ENCODE data around the gene VMO1. TPM values are rescaled to one million over a fixed set of nuclear protein-coding genes. Genes with fewer than 3 reads are reported as not detected.

The VMO1 gene
- total RNA-seq, 1 experiment from 2014 or later: not detected

GRCh38 chr17:4806777-4807604 lies 20.8 kb upstream of the VMO1 start, which contains the start of gene PLD2:
Gene PLD2 (plus strand): TSS chr17:4807152. CDS start chr17:4807773, 621 bp downstream.
- in situ Hi-C loops (cut with HindIII; ENCODE audit: low pct_unique_long_range_greater_than_20kb, low sequenced_read_pairs): no loop called here
- DNase-seq (ENCODE audit: low read depth, low spot score): peak; percentile 84

- in situ Hi-C loops (cut with HindIII; ENCODE audit: low pct_unique_long_range_greater_than_20kb, low sequenced_read_pairs): no loop called here
- peak; percentile 41 for DNase-seq (ENCODE audit: low read depth, low spot score)
These were observed 20.3 kb upstream of the VMO1 start for GRCh38 chr17:4806456-4806776.

- in situ Hi-C loops (cut with HindIII; ENCODE audit: low pct_unique_long_range_greater_than_20kb, low sequenced_read_pairs): no loop called here
- no peak for DNase-seq (ENCODE audit: low read depth, low spot score)
These were observed 16.1 kb upstream of the VMO1 start, which contains the start of gene C17orf114 for GRCh38 chr17:4802228-4802627. Gene C17orf114 (minus strand): TSS chr17:4802328.

DNA sequence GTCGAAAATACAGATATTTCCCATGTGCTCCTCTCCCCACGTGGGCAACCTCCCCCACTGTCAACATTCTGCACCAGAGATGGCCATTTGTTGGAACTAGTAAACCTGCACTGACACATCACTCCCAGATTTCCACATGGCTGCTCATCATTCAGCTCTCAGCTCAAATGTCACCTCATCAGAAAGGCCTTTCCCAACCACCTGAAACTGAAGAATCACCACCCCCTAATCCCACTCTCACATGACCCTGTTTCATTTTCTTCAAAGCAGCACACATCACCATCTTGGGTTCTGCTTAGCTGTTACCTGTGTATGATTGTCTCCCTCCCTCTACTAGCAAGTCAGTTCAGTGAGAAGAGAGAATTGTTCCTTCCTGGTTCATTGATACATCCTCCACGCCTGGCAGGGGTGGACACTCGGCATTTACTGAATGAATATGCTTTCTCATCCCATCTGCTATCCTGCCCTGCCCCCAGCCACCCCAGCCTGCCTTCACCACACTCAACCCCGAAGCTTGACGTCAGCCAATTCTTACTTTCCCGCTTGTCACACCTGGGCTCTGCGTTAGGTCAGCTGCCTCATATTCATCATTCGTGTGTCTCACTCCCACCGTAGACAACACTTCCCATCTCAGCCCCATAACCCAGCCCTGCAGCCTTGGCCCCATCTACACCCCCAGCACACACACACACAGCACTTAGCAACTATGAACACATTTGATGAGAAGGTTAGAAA lies 14.5 kb upstream of the VMO1 start:
- in situ Hi-C loops (cut with HindIII; ENCODE audit: low pct_unique_long_range_greater_than_20kb, low sequenced_read_pairs): no loop called here
- DNase-seq (ENCODE audit: low read depth, low spot score): no peak

DNA sequence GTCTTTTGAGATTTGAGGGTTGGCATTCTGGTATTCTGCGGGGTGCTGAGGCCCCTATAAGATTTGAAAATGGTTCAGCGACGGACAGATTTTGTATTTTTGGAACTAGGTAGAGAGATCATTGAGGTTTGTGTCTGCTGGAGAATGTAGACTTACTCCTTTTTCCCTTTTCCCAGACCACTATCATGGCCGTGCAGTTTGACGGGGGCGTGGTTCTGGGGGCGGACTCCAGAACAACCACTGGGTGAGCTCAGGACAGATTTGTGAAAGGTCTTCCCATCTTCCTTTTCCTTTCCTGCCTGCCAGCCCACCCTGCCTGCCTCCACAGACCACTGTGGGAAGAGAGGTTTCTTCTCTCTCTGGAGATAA lies 10.4 kb upstream of the VMO1 start:
- peak; percentile 63 for DNase-seq (ENCODE audit: low read depth, low spot score)
- in situ Hi-C loops (cut with HindIII; ENCODE audit: low pct_unique_long_range_greater_than_20kb, low sequenced_read_pairs): no loop called here

- no peak for DNase-seq (ENCODE audit: low read depth, low spot score)
- in situ Hi-C loops (cut with HindIII; ENCODE audit: low pct_unique_long_range_greater_than_20kb, low sequenced_read_pairs): no loop called here
These were observed 9.0 kb upstream of the VMO1 start for GRCh38 chr17:4795168-4795567.

DNA sequence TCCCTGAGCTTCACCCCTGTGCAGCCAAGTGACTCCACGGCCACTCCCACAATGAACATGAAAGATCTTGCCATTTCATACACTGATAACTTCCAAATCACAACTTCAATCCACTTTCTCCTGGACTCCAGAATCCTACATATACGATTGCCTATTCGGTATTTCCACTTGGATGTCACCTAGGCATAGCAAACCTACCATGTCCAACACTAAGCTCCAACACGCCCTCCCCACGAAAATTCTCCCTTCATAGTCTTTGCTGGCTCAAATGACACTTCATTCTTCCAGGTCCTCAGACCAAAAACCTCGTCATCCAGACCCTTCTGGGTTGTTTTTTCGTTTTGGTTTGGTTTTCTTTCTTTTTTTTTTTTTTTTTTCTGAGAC lies 4.5 kb upstream of the VMO1 start:
- in situ Hi-C loops (cut with HindIII; ENCODE audit: low pct_unique_long_range_greater_than_20kb, low sequenced_read_pairs): no loop called here
- no peak for DNase-seq (ENCODE audit: low read depth, low spot score)

- in situ Hi-C loops (cut with HindIII; ENCODE audit: low pct_unique_long_range_greater_than_20kb, low sequenced_read_pairs): no loop called here
- DNase-seq (ENCODE audit: low read depth, low spot score): peak; percentile 83
These were observed 4.0 kb upstream of the VMO1 start for GRCh38 chr17:4789951-4790704.

DNA sequence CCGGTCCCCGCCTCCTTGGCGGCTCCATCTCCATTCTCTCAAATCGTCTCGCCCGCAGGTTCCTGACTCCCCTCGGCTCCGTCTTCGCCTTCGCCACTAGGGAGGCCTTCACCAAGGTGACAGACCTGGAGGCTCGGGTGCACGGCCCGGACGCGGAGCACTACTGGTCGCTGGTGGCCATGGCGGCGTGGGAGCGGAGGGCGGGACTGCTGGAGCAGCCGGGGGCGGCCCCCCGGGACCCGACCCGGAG lies 3.5 kb upstream of the VMO1 start:
- DNase-seq (ENCODE audit: low read depth, low spot score): no peak
- in situ Hi-C loops (cut with HindIII; ENCODE audit: low pct_unique_long_range_greater_than_20kb, low sequenced_read_pairs): no loop called here

GRCh38 chr17:4788807-4789700 lies 2.9 kb upstream of the VMO1 start, which contains the start of gene GLTPD2:
Gene GLTPD2 (plus strand): TSS chr17:4788964. CDS start chr17:4789012, 48 bp downstream.
- no peak for DNase-seq (ENCODE audit: low read depth, low spot score)
- in situ Hi-C loops (cut with HindIII; ENCODE audit: low pct_unique_long_range_greater_than_20kb, low sequenced_read_pairs): no loop called here

DNA sequence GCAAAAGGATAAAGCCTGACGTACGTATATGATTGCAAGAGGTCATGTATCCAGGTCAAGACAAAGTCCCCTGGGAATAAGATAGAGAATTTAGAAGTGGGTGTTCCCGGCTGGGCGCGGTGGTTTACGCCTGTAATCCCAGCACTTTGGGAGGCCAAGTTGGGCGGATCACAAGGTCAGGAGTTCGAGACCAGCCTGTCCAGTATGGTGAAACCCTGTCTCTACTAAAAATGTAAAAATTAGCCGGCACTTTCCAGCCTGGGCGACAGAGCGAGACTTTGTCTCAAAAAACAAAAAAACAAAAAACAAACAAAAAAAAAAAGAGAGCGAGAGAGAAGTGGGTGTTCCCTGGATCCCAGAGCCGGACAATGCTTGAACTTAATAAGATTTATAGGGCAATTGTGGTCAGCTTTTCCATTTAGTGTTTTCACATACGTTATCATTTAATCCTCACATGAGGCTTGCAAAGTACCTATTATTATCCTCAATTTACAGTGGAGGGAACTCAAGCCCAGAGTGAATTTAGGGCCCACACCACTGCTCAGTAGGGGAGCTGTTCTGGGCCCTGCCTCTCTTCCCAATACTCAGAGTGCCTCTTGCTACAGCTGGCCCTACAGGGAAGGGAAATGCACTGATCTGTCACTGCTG lies 2.1 kb upstream of the VMO1 start:
- in situ Hi-C loops (cut with HindIII; ENCODE audit: low pct_unique_long_range_greater_than_20kb, low sequenced_read_pairs): no loop called here
- DNase-seq (ENCODE audit: low read depth, low spot score): no peak

DNA sequence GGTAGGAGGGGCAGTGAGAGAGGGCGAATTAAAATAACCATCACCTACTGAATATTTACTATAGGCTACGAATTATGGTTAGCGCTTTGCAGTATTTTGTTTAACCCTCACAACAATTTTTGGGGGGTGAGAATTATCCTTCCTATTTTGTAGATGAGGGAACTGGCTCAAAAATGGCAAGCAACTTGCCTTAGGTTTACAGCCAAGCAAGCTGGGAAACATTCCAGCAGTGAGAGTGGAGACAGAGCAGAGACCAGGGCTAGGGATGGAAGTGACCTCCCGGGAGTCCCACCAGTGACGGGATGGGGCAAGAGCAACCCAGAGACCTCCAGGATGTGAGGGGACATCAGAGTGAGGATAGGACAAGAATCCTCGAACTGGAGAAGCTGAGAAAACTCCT lies 352 bp upstream of the VMO1 start:
- in situ Hi-C loops (cut with HindIII; ENCODE audit: low pct_unique_long_range_greater_than_20kb, low sequenced_read_pairs): no loop called here

GRCh38 chr17:4785311-4786105 lies 656 bp downstream of the VMO1 start:
- no peak for DNase-seq (ENCODE audit: low read depth, low spot score)
- in situ Hi-C loops (cut with HindIII; ENCODE audit: low pct_unique_long_range_greater_than_20kb, low sequenced_read_pairs): no loop called here

More for the DNA sequence above, 352 bp upstream of the VMO1 start:
- DNase-seq (ENCODE audit: low read depth, low spot score): no peak

- DNase-seq (ENCODE audit: low read depth, low spot score): no peak
- in situ Hi-C loops (cut with HindIII; ENCODE audit: low pct_unique_long_range_greater_than_20kb, low sequenced_read_pairs): no loop called here
These were observed 3.5 kb downstream of the VMO1 start for GRCh38 chr17:4782652-4783051.

DNA sequence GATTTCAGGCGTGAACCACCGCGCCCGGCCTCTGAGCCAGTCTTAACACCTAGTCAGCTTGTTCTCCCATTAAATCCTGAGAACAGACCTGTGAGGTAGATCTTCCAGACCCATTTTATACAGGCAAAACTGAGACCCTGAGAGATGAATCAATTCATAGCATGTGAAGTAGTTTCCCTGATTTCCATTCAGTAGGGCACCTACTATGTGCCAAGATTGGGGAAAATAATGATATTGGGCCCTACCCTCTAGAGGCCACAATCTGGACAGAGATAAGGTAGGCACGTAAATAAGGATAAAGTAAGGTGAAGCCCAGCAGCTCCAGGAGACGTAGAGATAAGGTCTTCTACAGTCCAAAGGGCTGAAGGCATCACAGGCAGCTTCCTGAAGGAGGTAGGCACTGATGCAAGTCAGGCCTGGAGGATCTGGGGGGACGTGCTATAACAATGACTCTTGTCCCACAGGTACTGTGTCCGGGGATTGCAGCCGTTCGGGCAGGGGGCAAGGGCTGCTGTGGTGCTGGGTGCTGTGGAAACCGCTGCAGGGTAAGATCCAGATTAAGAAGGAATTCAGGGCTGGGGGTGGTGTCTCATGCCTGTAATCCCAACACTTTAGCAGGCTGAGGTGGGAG lies 5.7 kb downstream of the VMO1 start:
- DNase-seq (ENCODE audit: low read depth, low spot score): no peak
- in situ Hi-C loops (cut with HindIII; ENCODE audit: low pct_unique_long_range_greater_than_20kb, low sequenced_read_pairs): no loop called here
